NCI-H2029 treated with DMSO at 0.1 percent for 48 hours (cell line): ENCODE data around the gene TPSD1.
"Not testable (repeated sequence)": the region's sequence is repeated elsewhere in the genome, so short reads cannot be mapped to it uniquely, and the experiment has no call there.

Experiments
- DNase-seq: peaks from one replicate; lab custom pipeline; 2025; lab: John Stamatoyannopoulos, UW

The TPSD1 gene

DNA sequence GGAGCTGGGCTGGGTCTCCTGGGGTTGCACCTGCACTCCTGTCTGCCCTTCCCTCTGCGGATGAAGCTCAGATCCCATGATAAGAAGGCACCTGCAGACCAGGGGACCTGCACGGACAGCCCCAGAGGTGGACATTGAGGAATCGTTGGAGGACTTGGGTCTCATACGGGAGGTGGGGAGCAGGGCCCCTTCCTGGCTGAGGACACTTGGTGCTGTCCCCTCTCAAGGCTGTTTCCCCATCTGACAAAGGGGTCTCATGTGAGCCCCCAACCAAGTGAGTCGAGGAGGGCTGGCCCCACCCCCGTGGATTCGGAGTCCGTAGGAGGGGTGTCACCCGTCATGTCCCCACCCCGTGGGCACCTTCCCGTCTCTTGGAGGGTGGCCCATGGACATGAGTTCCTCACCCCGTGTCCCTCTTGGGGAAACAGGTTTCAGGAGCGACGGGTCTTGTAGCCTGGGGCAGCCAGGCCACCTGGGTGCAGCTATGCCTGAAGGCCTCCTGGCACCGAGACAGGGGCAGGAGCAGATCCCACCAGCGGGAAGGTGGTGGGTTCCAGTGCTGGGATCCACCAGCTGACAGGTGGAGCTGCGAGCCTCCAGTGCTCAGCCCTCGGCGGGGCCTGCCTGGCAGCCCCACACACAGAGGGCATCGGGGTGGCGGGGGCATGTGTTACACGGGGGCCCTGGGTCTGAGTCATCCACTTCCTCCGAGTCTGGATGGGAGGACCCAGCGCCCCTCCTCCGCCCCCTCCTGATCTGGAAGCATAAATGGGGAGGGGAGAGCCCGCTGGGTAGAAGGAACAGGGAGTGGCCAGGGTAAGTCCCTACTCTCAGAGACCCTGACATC is at the start of gene TPSD1:
Gene TPSD1, plus strand, starts transcription at position 794 of the 847 bp plus-strand sequence. CDS start 212 bp downstream, outside the sequence.
- DNase-seq, result not testable (repeated sequence)

- no peak for DNase-seq
Measured at GRCh38 chr16:1206326-1206725, 49.5 kb upstream of the TPSD1 start.

GRCh38 chr16:1206786-1207185 is 49.1 kb upstream of the TPSD1 start:
- no peak for DNase-seq

DNA sequence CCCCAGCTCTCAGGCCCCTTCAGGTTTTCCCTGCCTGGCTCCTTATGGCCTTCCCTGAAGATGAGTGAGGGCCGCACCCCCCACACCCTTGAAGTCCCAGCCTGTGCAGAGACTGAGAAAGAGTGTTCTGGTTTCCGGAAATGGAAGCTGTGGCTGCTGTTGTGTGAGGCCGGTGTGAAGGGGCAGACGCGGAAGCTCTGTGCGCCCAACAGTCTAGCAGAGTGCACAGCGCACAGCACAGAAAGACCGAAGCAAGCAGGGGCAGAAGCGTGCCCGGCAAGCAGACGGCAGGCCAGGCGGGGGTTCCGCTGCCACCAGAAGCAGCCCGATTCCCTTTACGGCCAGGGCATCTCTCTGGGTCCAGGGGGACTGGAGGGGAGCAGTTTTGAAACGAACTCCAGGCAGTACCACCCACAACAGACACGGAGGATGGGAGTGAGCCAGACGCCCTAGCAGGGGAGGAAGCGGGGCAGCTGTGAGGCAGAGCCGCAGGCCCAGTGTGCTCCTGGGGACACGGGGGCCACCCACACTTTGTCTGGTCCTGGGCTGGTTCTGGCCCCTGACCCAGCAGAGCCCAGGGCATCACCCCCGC is 47.5 kb upstream of the TPSD1 start:
- no peak for DNase-seq

DNA sequence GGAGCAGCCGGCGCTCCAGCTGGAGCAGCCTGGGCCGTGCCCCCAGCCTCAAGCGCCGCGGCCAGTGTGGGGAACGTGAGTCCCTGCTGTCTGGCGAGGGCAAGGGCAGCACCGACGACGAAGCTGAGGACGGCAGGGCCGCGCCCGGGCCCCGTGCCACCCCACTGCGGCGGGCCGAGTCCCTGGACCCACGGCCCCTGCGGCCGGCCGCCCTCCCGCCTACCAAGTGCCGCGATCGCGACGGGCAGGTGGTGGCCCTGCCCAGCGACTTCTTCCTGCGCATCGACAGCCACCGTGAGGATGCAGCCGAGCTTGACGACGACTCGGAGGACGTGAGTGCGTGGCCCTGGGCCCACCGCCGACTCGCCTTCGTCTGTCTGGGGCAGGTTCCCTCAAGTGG is 46.8 kb upstream of the TPSD1 start:
- no peak for DNase-seq

- DNase-seq, result no peak
Measured at GRCh38 chr16:1210461-1210860, 45.4 kb upstream of the TPSD1 start.

GRCh38 chr16:1211451-1212268 is 44.2 kb upstream of the TPSD1 start:
- DNase-seq, result no peak

GRCh38 chr16:1212616-1213194 is 43.2 kb upstream of the TPSD1 start:
- DNase-seq, result no peak

- no peak for DNase-seq
Measured at GRCh38 chr16:1213231-1213630, 42.6 kb upstream of the TPSD1 start.

DNA sequence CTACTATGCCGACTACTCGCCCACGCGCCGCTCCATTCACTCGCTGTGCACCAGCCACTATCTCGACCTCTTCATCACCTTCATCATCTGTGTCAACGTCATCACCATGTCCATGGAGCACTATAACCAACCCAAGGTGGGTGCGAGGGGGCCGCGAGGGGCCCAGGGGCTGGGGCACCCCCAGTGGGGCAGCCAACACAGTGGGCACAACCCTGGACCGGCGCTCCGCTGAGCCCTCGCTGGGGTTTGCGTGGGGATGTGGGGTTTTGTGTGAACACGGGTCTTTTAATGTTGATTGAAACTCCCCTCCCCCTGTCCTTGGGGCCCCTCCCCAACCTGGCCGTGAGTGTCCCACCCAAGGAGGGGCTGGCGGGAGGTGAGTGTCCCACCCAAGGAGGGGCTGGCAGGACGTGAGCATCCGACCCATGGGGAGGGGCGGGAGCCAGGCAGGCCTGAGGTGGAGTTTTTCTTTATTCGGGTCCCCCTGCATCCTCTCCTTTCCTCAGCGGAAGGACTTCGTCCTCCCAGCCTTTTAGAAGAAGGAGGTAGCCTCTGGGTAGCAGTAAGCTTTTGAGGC is 42.0 kb upstream of the TPSD1 start:
- DNase-seq, result no peak

GRCh38 chr16:1214719-1215118 is 41.1 kb upstream of the TPSD1 start:
- DNase-seq, result no peak

- DNase-seq, result no peak
Measured at GRCh38 chr16:1215574-1216295, 40.1 kb upstream of the TPSD1 start.

DNA sequence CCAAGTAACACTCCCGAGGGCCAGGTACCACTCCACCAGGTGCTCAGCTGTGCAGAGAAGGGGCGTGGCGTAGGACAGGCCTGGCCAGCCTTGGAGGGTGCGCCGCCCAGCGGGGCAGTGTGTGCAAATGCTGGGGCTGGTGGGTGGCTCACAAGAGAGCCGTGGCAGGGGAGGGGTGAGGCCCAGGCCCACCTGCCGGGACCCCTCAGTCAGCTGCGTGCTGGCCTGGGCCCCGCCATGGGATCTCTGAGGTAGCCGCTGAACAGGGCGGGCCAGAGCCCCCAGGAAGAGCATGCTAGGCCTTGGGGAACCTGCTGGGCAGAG is 39.6 kb upstream of the TPSD1 start:
- no peak for DNase-seq

DNA sequence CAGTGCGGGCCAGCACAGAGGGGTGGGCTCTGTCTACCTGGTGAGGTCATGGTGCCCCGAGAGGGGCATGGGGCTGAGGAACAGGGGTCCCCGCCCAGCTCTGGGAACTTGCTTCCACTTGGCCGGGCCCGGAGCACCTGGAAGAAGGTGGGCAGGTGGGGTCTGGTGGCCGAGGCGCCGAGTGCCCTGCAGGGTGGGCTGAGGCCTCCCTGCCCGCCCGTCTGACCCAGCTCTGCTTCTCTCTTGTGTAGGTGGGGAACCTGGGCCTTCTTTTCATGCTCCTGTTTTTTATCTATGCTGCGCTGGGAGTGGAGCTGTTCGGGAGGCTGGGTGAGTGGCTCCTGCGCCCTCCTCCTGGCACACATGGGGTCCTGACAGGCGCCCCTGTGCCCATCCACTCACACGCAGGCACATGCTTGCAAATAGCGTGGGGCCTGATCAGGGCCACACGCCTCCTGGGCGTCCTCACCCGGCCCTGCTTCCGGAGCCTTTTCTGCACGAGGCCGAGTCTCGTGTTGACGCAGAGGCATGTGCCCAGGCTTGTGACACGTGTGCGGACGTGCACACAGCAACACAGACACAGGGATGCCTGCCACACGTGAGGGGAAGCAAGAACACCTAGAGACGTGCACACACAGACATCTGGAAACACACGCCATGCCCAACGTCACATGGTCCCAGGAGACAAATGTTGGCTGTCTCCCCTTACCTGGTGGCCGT is 39.0 kb upstream of the TPSD1 start:
- no peak for DNase-seq

- DNase-seq, result no peak
Measured at GRCh38 chr16:1217526-1217925, 38.3 kb upstream of the TPSD1 start.

DNA sequence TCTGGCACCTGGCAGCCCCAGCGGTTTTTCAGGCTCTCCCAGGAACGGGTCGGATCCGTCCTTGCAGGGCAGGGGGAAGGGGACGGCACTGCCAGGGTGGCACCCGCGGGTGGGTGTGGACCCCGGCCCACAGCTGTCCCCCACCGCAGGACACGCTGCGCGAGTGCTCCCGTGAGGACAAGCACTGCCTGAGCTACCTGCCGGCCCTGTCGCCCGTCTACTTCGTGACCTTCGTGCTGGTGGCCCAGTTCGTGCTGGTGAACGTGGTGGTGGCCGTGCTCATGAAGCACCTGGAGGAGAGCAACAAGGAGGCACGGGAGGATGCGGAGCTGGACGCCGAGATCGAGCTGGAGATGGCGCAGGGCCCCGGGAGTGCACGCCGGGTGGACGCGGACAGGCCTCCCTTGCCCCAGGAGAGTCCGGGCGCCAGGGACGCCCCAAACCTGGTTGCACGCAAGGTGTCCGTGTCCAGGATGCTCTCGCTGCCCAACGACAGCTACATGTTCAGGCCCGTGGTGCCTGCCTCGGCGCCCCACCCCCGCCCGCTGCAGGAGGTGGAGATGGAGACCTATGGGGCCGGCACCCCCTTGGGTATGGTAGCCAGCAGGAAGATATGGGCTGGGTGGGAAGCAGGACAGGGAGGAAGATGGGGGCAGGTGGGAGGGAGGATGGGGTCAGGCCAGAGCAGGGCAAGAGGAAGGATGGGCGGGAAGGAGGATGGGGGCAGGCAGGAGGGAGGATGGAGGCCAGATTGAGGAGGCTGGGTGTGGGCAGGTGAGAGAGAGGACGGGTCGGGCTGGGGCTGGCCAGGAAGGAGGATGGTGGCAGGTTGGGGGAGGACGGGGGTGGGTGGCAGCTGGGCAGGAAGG is 37.6 kb upstream of the TPSD1 start:
- DNase-seq, result no peak

DNA sequence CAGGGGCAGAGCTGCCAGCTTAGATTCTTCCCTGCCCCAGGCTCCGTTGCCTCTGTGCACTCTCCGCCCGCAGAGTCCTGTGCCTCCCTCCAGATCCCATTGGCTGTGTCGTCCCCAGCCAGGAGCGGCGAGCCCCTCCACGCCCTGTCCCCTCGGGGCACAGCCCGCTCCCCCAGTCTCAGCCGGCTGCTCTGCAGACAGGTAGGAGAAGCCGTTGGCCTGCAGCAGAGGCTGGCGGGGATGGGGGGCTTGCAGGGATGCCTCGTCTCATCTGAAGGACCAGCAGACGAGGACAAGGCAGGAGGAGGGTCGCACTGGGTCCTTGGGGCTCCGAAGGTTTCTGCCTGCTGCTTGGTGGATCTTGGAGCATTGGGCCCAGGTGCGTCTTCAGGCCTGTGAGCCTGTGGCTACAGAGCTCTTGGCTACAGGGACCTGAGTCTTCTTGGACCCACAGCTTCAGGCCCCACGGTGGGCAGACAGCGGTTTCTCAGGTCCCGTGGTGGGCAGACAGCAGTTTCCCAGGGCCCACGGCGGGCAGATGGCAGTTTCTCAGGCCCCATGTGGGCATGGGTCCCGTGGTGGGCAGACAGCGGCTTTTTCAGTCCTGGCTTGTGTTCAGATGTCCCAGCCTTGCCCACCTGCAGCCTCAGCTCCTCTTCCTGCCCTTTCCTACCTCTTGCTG is 36.8 kb upstream of the TPSD1 start:
- no peak for DNase-seq

GRCh38 chr16:1220098-1220728 is 35.7 kb upstream of the TPSD1 start:
- no peak for DNase-seq
